Epithelial cell of proximal tubule (primary cell): ENCODE measurements around the gene RTN3. TPM values are rescaled to one million over a fixed set of nuclear protein-coding genes. Genes with fewer than 3 reads are reported as not detected.
A peak's percentile ranks its signal among the peaks of the same experiment; 100 is the strongest.

Experiments used
- DNase-seq: peaks from one replicate; pipeline ENCODE4 v3.0.0-alpha.2; 2011; ENCODE audit warnings: low read depth
- H3K4me3 ChIP-seq: 2 replicates; pipeline ENCODE4 v1.5.1; 2011; ENCODE audit warnings: low read depth, mild to moderate bottlenecking, low read length
- total RNA-seq: library from RNA; depleted of rRNA; stranded (reverse); fragments of >200 nt; gene quantifications from 2 replicates; pipeline ENCODE4 v1.2.3, GENCODE V29; 2015
- TF ChIP-seq, protein P1 (sequence below): conservative IDR thresholded peaks from 2 replicates; pipeline ENCODE4 v1.5.1; 2012; ENCODE audit warnings: low read depth, mild to moderate bottlenecking, low read length

The RTN3 gene
- total RNA-seq, 1 donor from 2014 or later = 142 TPM

- no peak overlapping the region for H3K4me3 ChIP-seq
- TF ChIP-seq, protein P1, sequence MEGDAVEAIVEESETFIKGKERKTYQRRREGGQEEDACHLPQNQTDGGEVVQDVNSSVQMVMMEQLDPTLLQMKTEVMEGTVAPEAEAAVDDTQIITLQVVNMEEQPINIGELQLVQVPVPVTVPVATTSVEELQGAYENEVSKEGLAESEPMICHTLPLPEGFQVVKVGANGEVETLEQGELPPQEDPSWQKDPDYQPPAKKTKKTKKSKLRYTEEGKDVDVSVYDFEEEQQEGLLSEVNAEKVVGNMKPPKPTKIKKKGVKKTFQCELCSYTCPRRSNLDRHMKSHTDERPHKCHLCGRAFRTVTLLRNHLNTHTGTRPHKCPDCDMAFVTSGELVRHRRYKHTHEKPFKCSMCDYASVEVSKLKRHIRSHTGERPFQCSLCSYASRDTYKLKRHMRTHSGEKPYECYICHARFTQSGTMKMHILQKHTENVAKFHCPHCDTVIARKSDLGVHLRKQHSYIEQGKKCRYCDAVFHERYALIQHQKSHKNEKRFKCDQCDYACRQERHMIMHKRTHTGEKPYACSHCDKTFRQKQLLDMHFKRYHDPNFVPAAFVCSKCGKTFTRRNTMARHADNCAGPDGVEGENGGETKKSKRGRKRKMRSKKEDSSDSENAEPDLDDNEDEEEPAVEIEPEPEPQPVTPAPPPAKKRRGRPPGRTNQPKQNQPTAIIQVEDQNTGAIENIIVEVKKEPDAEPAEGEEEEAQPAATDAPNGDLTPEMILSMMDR = no peak
- DNase-seq = no peak
Observed at GRCh38 chr11:63764679-63765647, 83.7 kb downstream of the RTN3 start.

GRCh38 chr11:63765688-63766241, 84.5 kb downstream of the RTN3 start:
- no peak overlapping the region for H3K4me3 ChIP-seq
- no peak for DNase-seq
- TF ChIP-seq, protein P1 = no peak

- DNase-seq = no peak
- TF ChIP-seq, protein P1 = no peak
- peak overlapping the region; percentile 85 for H3K4me3 ChIP-seq
Observed at GRCh38 chr11:63766531-63767235, 85.4 kb downstream of the RTN3 start.

GRCh38 chr11:63767267-63767564, 85.9 kb downstream of the RTN3 start:
- H3K4me3 ChIP-seq = peak overlapping the region; percentile 85
- TF ChIP-seq, protein P1 = no peak
- DNase-seq = no peak

GRCh38 chr11:63767565-63768236, 86.4 kb downstream of the RTN3 start:
- TF ChIP-seq, protein P1 = no peak
- H3K4me3 ChIP-seq = peak overlapping the region; percentile 85
- DNase-seq = peak; percentile 18

DNA sequence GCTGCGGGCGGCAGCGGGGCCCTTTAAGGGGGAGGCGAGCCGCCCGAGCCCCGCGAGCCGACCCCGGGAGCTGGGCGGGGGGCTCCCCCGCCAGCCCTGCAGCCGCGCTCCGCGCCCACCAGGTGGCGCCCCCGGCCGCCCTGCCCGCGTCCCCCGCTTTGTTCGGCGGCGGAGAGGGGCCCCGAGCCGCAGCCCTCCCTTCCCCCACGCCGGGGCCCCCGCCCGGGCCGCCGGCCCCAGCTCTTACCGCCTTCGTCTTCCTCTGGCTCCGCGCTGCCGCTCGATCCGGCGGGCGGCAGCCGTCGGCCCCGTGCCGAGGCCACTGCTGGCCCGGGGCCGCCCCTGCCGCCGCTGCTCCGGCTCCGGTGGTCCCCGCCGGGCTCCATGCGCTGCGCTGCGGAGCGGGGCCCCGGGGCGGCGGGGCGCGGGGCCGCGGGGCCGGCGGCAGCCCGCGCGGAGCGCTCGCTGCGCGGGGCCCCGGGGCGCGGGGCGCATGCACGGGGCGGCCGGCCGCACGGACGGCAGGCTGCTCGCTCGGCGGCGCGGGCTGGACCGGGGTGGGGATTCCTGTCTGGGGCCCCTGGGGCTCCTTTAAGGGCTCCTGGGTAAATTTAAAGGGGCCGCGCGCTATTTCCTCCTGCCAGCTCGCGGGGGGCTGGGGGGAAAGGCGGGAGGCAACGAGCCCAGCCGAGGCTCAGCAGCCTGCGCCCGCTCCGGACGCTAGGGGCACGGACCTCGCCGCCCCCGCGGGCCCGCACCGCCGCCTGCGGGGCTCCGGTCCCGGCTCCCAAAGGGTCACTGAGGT, 87.1 kb downstream of the RTN3 start, which contains the start of gene ZFTA:
Gene ZFTA (minus strand): TSS at position 539 of the 805 bp plus-strand sequence. CDS start 153 bp downstream, at position 386.
- no peak for DNase-seq
- TF ChIP-seq, protein P1 = peak; percentile 39
- H3K4me3 ChIP-seq = peak within 1 kb of the TSS; percentile 85
